Ovary (tissue), 3 donors: ENCODE results near the gene UBE3C.

ENCODE experiments used
- EP300 ChIP-seq: sonication (generic); formaldehyde crosslinking; IDR thresholded peaks from one replicate; pipeline ENCODE4 v1.6.1; 2017; ENCODE audit warnings: antibody characterized with exemption
- POLR2A ChIP-seq: fragments of 450-650 bp; IDR thresholded peaks from one replicate; pipeline ENCODE4 v1.6.1; 2017; ENCODE audit warnings: antibody characterized with exemption, mild to moderate bottlenecking, moderate library complexity
- TF ChIP-seq, protein P1 (sequence below), 3 donors: fragments of 450-650 bp in 2 of 3; fragments of 200-600 bp in 1 of 3; IDR thresholded peaks; one replicate each; pipeline versions ENCODE4 v1.5.1 to v1.8.0; 2016 to 2022; ENCODE audit warnings: antibody characterized with exemption in 3 of 3, mild to moderate bottlenecking in 1 of 3
- donor health status: DM: no; HTN: no; CAD: no.

DNA sequence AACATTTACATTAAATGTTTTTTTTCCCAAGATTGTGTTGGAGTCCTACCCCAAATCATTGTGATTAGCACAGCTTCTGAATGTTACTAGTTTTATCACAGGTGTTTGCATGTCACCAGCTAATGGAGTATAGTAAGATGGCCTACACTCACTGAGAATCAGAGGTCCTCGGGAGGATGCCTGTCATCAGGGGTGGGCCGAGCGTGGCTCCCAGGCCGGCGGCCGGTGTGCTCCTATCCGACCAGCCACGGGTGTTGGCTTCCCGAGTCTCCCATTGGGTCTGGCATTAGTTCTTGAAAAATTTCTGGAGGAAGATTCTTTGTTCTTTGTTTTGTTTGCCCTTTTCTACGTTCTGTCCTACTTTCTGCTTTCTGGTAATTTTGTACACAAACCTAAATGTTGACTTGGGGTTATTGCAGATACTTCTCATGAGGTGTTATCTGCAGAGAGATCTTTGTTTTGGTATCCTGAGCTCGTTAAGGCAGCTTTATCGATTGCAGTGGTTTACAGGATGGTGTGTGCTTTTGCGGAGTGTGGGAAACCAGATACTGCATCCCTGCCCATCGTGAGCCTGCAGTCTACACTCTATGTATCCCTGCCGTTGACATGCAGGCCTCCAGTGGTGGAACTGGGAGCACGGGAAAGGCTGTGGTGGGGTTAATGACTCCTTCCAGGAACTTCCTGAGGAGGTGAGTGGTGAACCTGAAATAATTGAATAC is 130.8 kb downstream of the UBE3C start:
- TF ChIP-seq POLR2A = no peak
- TF ChIP-seq, protein P1, sequence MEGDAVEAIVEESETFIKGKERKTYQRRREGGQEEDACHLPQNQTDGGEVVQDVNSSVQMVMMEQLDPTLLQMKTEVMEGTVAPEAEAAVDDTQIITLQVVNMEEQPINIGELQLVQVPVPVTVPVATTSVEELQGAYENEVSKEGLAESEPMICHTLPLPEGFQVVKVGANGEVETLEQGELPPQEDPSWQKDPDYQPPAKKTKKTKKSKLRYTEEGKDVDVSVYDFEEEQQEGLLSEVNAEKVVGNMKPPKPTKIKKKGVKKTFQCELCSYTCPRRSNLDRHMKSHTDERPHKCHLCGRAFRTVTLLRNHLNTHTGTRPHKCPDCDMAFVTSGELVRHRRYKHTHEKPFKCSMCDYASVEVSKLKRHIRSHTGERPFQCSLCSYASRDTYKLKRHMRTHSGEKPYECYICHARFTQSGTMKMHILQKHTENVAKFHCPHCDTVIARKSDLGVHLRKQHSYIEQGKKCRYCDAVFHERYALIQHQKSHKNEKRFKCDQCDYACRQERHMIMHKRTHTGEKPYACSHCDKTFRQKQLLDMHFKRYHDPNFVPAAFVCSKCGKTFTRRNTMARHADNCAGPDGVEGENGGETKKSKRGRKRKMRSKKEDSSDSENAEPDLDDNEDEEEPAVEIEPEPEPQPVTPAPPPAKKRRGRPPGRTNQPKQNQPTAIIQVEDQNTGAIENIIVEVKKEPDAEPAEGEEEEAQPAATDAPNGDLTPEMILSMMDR (IDR thresholded peaks at IDR 0.05) = no peak
- no peak for TF ChIP-seq EP300
